ENCODE measurements around the gene GNG2.

Gene GNG2

GRCh38 chr14:52000696-52001095, 140.3 kb downstream of the GNG2 start:
- Histone ChIP-seq H3K36me3 (ENCODE audit: control insufficient read depth in 2 of 2, insufficient read depth in 1 of 2, low read length in 2 of 2) (peaks cover 57 to 98% of the 10 kb centered on the region in 2 experiments; a peak in 2 of 3 replicates), H3K9me3 (ENCODE audit: control insufficient read depth, insufficient read depth, low read depth, low read length) (no peaks in the 10 kb centered on the region), H3K27ac (ENCODE audit: extremely low read depth, low read depth, low read length) (no peak overlapping the region), H3K4me1 (ENCODE audit: control insufficient read depth, insufficient read depth, low read length) (no peaks in the 10 kb centered on the region), H3K4me3 (ENCODE audit: low read depth, low read length) (no peak overlapping the region)
- no peak for TF ChIP-seq ZNF24 (tag by site-specific recombination; IDR thresholded peaks at IDR 0.05)
- TF ChIP-seq ZNF473 (tag by site-specific recombination; IDR thresholded peaks at IDR 0.05) = no peak
- no peak for TF ChIP-seq ZNF140 (tag by site-specific recombination; IDR thresholded peaks at IDR 0.05)
- no peak for TF ChIP-seq ZNF560 (tag by site-specific recombination; IDR thresholded peaks at IDR 0.05; ENCODE audit: borderline replicate concordance)
- no peak for TF ChIP-seq KLF17 (tag by site-specific recombination; IDR thresholded peaks at IDR 0.05)
- no peak for TF ChIP-seq MEIS1 (CRISPR knock-in tag; IDR thresholded peaks at IDR 0.05; ENCODE audit: borderline replicate concordance)
- TF ChIP-seq ZNF366 (tag by site-specific recombination; conservative IDR thresholded peaks at IDR 0.05) = no peak
- CTCF ChIA-PET = no interaction called here
- POLR2A ChIA-PET = no interaction called here

GRCh38 chr14:52002542-52002941, 142.1 kb downstream of the GNG2 start:
- Histone ChIP-seq H3K27ac (ENCODE audit: extremely low read depth, low read depth, low read length) (no peak overlapping the region), H3K4me3 (ENCODE audit: low read depth, low read length) (no peak overlapping the region), H3K36me3 (ENCODE audit: control insufficient read depth in 2 of 2, insufficient read depth in 1 of 2, low read length in 2 of 2) (peaks cover 64 to 100% of the 10 kb centered on the region in 2 experiments; a peak in 2 of 3 replicates), H3K4me1 (ENCODE audit: control insufficient read depth, insufficient read depth, low read length) (no peaks in the 10 kb centered on the region), H3K9me3 (ENCODE audit: control insufficient read depth, insufficient read depth, low read depth, low read length) (no peaks in the 10 kb centered on the region)
- ChIA-PET CTCF (interaction anchor here (0.7 kb wide), 1 partner anchor 69 kb away, joined by 3 read pairs; no protein-coding TSS in a partner anchor), POLR2A (no interaction called here)
- TF ChIP-seq PRDM2 (tag by site-specific recombination; IDR thresholded peaks at IDR 0.05; ENCODE audit: borderline replicate concordance) = no peak

- CTCF ChIA-PET = interaction anchor here (0.7 kb wide), 1 partner anchor 68 kb away, joined by 3 read pairs; no protein-coding TSS in a partner anchor
- peaks cover 62 to 100% of the 10 kb centered on the region in 2 experiments; a peak in 2 of 3 replicates for H3K36me3 ChIP-seq (ENCODE audit: control insufficient read depth in 2 of 2, insufficient read depth in 1 of 2, low read length in 2 of 2)
- no peak overlapping the region for H3K27ac ChIP-seq (ENCODE audit: extremely low read depth, low read depth, low read length)
- POLR2A ChIA-PET = no interaction called here
- no peaks in the 10 kb centered on the region for H3K9me3 ChIP-seq (ENCODE audit: control insufficient read depth, insufficient read depth, low read depth, low read length)
- H3K4me3 ChIP-seq (ENCODE audit: low read depth, low read length) = no peak overlapping the region
- H3K4me1 ChIP-seq (ENCODE audit: control insufficient read depth, insufficient read depth, low read length) = no peaks in the 10 kb centered on the region
- TF ChIP-seq ZBTB1 (tag by site-specific recombination; IDR thresholded peaks at IDR 0.05) (no peak), ZNF133 (tag by site-specific recombination; IDR thresholded peaks at IDR 0.05) (no peak), PRDM6 (tag by site-specific recombination; IDR thresholded peaks at IDR 0.05) (no peak), ZNF658 (tag by site-specific recombination; IDR thresholded peaks at IDR 0.05) (no peak), YY1 (tag by site-specific recombination; IDR thresholded peaks at IDR 0.05) (no peak), ZBTB10 (tag by site-specific recombination; IDR thresholded peaks at IDR 0.05) (no peak), ZNF645 (tag by site-specific recombination; IDR thresholded peaks at IDR 0.05) (no peak), GLIS2 (tag by site-specific recombination; IDR thresholded peaks at IDR 0.05) (no peak), ZNF664 (tag by site-specific recombination; IDR thresholded peaks at IDR 0.05) (no peak), ZNF623 (tag by site-specific recombination; IDR thresholded peaks at IDR 0.05) (no peak), MYNN (tag by site-specific recombination; IDR thresholded peaks at IDR 0.05; ENCODE audit: borderline replicate concordance) (no peak), ZNF548 (tag by site-specific recombination; IDR thresholded peaks at IDR 0.05) (no peak)
Observed at GRCh38 chr14:52003324-52003723, 142.9 kb downstream of the GNG2 start.
